Activated effector memory CD4-positive, alpha-beta T cell treated with anti-CD3 and anti-CD28 coated beads, Interleukin-2, amount 50 U/mL, for 16 hours (primary cell): ENCODE measurements around the gene SEMA3A.

Source experiments
- DNase-seq: peaks from one replicate; pipeline ENCODE4 v3.0.0-alpha.2; 2020

SEMA3A gene

GRCh38 chr7:84195295-84196060 lies 889 bp upstream of the SEMA3A start:
- DNase-seq: no peak

DNA sequence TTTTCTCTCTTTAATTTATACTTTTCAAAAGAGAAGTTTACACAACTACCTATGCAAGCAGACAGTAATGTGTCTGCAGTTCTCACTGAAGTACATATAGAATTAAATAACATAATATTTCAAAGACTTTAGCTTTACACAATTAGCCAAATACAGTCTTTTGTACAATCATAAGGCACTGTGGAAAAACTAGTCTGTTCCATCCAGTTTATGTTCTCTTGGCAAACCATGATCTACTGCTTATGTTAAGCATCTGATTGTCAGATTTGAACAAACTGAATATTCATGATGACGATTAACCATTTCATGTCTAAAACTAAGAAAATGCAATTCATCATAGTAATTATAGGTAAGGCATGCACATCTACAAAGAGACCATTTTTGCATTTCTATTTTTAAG lies 842 bp downstream of the SEMA3A start:
- DNase-seq: no peak

DNA sequence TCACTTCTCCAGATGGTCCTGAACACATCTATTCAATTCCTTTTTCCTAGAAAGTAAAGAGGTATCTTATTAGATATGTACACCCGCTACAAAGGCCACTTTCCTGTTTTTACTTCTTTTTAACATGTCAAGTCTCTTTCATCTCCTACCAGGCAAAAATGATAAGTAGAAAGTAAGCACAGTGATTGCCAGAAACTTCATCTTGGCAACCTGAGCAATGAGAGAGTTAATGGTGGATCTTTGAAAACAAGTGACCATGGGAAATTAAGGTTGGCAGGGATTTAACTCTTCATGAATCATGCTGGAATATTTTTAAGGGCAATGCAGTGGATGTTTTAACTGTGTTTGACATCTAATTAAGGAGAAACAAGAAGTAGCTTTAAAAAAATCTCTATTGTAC lies 2.7 kb downstream of the SEMA3A start:
- DNase-seq: no peak

DNA sequence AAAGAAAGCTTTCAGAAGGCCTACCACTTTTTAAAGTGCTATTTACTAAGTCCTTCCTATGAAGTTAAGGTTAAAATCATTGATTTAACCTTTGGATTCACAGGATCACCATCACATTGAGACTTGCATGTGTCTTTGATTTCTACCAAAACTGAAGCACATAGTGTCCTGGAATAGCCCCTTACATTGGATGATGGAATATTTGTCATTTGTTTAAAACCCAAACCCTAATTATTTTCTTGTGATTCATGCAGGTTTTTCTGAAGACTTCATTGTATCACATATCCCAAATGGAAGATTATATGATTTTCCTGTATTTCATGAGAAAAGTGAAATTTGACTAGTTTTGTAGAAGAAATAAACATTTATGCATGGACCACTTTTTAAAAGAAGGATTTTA lies 3.3 kb downstream of the SEMA3A start:
- DNase-seq: no peak

GRCh38 chr7:84190016-84190705 lies 4.4 kb downstream of the SEMA3A start:
- no peak for DNase-seq

DNA sequence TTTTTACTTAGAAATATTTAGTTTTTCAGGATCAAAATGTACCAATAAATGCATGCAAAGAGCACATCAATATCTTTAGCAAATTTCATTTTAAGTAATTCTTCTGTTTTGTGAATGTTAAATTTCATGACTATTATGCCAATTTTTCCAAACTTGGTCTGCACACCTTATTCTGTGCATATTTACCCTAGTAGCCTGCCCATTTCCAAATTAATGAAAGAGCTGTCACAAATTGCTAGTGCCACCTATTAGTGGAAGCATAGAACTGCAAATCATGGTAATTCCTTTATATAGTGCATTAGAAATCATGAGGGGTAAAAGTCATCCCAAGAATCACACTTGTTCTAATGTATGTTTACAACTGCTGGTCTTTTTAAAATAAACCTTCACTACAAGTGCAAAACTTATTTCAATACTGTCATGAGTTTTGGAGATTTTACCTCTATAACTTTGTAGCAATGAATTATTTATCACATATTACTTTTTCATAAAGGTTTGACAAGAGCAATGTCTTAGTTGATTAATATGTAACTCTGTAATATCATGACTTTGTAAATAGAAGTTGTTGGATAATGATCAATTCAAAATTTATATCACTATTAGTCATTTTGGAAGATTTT lies 5.7 kb downstream of the SEMA3A start:
- no peak for DNase-seq

GRCh38 chr7:84187813-84188510 lies 6.6 kb downstream of the SEMA3A start:
- DNase-seq: no peak

DNA sequence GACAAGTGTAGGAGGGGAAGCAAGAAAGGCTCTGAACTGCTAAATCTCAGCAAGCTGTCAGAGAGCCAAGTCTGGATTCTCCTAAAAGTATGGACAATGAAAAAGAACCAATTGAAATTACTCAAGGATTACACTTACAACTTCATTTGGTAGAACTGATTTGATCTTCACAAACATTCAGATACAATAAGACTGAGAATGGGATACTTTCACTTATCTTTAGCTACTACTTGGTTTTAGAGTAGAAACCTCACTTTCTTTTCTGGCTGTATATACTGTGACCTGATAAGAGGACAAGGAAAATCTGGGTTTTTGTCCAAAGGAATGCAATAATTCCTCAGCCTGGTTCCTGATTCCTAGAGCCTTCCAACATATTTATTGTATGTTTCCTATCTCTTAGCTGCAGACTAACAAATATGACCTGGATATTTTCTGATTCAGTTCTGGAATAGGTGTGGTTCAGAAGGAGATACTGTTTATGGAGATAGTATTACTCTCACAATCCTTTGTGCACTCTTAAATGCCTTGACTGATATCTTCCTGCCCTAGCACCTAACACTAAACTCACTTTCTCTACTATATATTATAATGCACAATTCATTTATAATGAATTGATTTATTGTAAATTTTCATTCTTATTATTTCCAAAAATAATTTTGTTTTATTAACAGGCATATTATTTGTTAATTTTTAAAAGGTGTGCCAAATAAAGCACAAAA lies 7.3 kb downstream of the SEMA3A start:
- no peak for DNase-seq

DNA sequence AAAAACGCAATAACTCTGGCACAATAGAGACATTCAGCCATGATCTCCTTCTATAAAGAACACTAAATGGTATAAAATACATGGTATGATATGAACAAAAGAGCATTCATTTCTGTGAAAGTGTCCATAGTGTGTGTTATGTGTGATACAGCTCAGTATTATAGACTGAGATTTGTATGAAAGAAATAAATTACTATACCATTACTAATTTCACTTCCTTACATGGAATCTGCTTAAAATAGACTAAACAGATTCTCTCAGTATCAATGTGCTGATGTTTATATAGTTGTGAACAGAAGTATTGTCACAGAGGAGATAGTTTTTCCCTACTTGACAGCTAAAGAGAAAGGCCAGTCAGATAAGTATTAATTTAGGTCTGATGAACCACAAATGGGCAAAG lies 10.8 kb downstream of the SEMA3A start:
- no peak for DNase-seq

- no peak for DNase-seq
Measured at GRCh38 chr7:84182301-84182700, 12.3 kb downstream of the SEMA3A start.

DNA sequence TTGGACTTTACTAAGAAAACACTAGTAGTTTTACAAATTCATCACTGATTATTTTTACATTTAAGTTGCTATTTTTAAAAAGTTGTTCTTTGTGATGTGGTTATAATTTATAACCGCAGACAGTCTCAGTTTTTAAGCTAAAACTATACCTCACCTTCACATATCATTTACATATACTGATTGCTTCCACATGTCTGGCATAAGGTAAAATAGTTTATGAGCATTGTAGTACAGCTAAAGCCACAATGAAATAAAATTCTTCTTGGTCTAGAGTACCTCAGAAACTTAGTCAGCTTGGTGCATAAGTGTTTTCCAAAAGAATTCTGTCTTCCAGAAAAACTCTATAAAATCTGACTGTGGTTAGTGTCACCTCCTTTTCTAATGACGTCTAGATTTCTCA lies 13.0 kb downstream of the SEMA3A start:
- no peak for DNase-seq

GRCh38 chr7:84177758-84178412 lies 16.7 kb downstream of the SEMA3A start:
- no peak for DNase-seq

GRCh38 chr7:84176716-84177115 lies 17.9 kb downstream of the SEMA3A start:
- no peak for DNase-seq

DNA sequence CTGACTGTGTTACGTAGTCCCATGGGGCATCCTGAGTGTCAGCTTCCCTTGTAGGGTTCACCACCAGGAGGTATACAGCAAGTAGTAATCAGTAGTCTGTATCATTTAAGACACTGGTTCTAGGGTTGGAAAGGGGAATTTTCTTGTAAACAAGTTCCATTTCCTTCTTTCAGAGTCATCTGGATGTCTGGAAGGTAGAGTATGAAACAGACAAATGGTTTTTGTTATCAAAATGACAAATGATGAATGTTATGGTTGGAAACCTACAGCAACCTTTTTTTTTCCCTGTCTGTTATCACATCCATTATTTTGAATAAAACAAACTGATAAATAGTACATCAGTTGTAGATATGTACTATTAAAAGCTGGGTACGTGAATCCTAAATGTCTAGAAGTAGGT lies 19.1 kb downstream of the SEMA3A start:
- no peak for DNase-seq

GRCh38 chr7:84170646-84171045 lies 23.9 kb downstream of the SEMA3A start:
- DNase-seq: no peak

DNA sequence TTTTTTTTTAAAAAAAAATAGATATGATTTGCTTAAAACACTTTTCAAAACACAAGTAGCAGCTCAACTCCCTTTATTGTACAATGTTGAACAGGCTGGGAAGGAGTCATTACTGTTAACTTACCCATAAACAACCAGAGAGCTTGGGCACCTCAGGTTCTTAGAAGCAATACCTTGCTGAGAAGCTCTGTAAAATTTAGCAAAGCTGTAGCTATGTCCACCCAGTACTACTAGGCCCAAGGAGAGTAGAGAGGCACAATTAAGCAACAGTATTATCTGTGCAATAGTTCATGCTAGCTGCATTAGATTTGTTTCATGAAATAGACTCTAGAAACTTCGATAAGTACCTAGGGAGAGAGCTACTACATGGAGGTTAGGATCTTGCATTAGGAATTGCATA lies 32.0 kb downstream of the SEMA3A start:
- DNase-seq: no peak

DNA sequence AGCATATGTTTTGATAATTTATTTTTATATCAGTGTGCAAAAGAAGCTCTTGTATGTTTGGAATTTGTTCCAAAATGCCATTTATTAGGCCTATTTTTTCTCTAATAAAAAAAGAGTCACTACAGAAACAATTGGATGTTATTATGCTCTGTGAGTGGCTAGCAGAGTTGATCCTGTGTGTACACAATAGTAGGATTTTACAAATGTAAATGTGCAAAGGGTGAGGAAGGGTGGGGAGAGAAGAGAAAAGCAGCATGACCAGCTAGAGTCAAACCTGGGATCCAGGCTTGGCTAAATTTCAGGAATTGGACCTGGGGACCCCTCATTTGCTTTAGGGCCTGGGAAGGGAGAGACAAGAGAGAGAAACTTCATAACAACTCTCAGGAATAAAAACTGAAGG lies 32.5 kb downstream of the SEMA3A start:
- DNase-seq: no peak

DNA sequence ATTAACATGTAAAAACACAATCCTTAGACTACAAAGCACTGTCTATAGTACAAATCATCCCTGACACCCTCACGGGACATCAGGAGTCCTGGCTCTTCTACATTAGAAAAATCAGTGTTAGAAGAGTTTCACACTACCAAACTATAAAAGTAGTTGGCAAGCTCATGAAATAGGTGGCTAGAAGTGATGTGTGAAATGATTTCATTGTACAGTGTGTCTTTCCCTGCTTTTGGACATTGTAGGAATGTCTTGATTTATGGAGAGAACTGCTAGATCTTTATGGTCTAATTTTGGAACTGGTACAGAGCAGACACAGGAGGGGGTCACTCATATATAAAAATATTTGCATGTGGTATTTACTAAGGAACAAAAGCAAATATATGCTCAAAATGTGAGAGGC lies 33.2 kb downstream of the SEMA3A start:
- no peak for DNase-seq

- DNase-seq: no peak
Measured at GRCh38 chr7:84159435-84159834, 35.2 kb downstream of the SEMA3A start.

DNA sequence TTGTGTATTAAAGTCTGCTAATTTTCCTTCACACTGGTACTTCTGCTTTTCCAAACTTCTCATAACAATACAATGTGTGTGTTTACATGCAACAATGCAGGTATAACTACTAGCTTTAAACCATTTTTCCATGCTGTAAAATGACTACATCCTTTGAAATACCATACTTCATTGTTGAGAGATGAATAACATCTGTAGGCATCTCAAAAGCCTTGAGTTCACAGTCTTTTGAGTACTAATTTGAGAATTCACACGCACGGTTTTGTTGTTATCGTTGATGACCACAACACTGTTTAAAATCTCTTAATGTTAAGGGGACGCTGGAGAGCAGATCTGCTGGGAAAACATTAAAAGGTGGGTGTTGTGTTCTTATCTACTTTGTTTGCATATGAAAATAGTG lies 37.4 kb downstream of the SEMA3A start:
- DNase-seq: no peak

DNA sequence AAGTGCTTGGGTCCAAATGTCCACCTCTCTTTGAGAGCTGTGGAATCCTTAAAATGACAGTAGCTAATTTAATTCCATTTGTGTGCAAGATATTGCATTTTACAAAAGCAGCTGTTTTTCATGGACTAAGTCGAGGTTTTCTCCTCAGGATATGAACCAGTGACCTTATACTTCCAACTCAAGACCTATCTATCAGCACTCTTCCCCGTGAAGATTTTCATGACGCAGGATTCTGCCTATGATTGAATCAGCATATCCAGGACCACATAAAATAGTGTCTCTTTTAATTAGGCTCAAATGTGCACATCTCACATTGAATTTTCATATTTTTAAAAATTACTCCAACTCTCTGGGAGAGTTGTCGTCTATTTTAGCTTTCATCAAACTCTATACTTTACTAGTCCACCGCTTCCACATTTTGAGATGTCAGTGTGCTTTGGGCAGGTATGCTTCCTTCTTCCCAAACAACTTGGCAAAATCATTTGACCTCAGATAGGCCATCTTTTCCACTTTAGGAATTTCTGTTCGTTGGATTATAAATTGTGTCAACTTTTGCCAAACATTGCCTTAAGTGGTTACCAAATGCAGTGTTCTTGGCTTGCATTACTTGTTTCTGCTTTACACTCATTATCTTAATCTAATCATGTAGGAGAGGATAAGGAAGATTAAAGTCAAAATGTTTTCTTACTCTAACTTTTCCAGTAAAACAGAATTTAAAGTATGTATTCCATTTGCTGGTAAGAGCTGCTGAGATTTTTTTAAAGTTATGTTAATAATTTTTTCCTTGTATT lies 39.4 kb downstream of the SEMA3A start:
- DNase-seq: no peak

DNA sequence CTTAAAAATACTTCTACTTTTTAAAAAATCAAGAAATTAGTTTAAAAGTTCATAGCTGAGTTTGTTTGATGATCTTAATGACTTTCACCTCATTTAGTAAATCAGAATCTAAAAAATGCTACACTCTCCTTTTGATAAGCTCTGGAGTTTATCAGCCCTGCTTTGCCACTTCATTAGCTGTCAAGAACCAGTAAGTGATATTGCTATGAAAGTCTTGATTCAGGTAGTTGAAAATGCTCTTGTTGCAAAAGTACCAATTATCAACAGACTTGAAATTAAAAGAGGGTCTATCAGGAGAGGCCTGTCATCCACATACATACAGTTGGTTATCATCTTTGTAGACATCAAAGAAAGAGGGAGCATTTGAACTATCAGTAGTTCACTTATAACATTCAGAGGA lies 41.6 kb downstream of the SEMA3A start:
- DNase-seq: no peak
